ENCODE results near the gene ZNF385B. TPM values are rescaled to one million over a fixed set of nuclear protein-coding genes. Genes with fewer than 3 reads are reported as not detected.

ZNF385B gene
- total RNA-seq, 2 donors from 2014 or later: 5.3 to 18.1 TPM

GRCh38 chr2:179591690-179592089 lies 269.7 kb downstream of the ZNF385B start:
- H3K27me3 Mint-ChIP-seq (ENCODE audit: insufficient read depth): no peaks in the 10 kb centered on the region
- peak overlapping the region; percentile 40 for H3K27ac Mint-ChIP-seq
- H3K4me1 ChIP-seq (ENCODE audit: control insufficient read depth, insufficient read depth, low read length): peaks cover 8% of the 10 kb centered on the region
- H3K36me3 ChIP-seq (ENCODE audit: control insufficient read depth, insufficient read depth, low read length): no peaks in the 10 kb centered on the region
- no peaks in the 10 kb centered on the region for H3K36me3 Mint-ChIP-seq (ENCODE audit: low read depth)
- H3K9me3 ChIP-seq (ENCODE audit: control insufficient read depth, low read length): no peaks in the 10 kb centered on the region
- H3K4me3 Mint-ChIP-seq: no peak overlapping the region
- H3K9me3 Mint-ChIP-seq: no peaks in the 10 kb centered on the region
- H3K27ac ChIP-seq (ENCODE audit: low read depth, low read length): no peak overlapping the region
- TF ChIP-seq CTCF (conservative IDR thresholded peaks at IDR 0.05): no peak
- no peaks in the 10 kb centered on the region for H3K27me3 ChIP-seq (ENCODE audit: control insufficient read depth, insufficient read depth, low read length, poor library complexity, severe bottlenecking)
- no peak overlapping the region for H3K9ac ChIP-seq (ENCODE audit: extremely low read depth, low read length, poor library complexity, severe bottlenecking)
- WGBS, 2 experiments (ENCODE audit: insufficient coverage in 1 of 2, insufficient read length in 1 of 2): 94% methylated on average over 1 of the region's 1 CpG; no CpG with 5 or more reads in 1 of the 2 experiments
- no peak overlapping the region for H3K4me3 ChIP-seq (ENCODE audit: low read length)
- DNase-seq: peak; percentile 58
- peaks cover 47% of the 10 kb centered on the region for H3K4me1 Mint-ChIP-seq

GRCh38 chr2:179588486-179589145 lies 272.8 kb downstream of the ZNF385B start:
- no peak overlapping the region for H3K9ac ChIP-seq (ENCODE audit: extremely low read depth, low read length, poor library complexity, severe bottlenecking)
- Mint-ChIP-seq H3K27ac (no peak overlapping the region), H3K4me1 (peaks cover 33% of the 10 kb centered on the region), H3K9me3 (no peaks in the 10 kb centered on the region), H3K36me3 (ENCODE audit: low read depth) (no peaks in the 10 kb centered on the region), H3K27me3 (ENCODE audit: insufficient read depth) (no peaks in the 10 kb centered on the region), H3K4me3 (no peak overlapping the region)
- H3K9me3 ChIP-seq (ENCODE audit: control insufficient read depth, low read length): no peaks in the 10 kb centered on the region
- H3K27me3 ChIP-seq (ENCODE audit: control insufficient read depth, insufficient read depth, low read length, poor library complexity, severe bottlenecking): no peaks in the 10 kb centered on the region
- H3K4me1 ChIP-seq (ENCODE audit: control insufficient read depth, insufficient read depth, low read length): peaks cover 8% of the 10 kb centered on the region
- no peak for TF ChIP-seq CTCF (conservative IDR thresholded peaks at IDR 0.05)
- DNase-seq: no peak
- 44 to 65% methylated on average over 2 to 3 of the region's 3 CpGs for WGBS, 2 experiments (ENCODE audit: insufficient coverage in 1 of 2, insufficient read length in 1 of 2)
- H3K4me3 ChIP-seq (ENCODE audit: low read length): no peak overlapping the region
- H3K27ac ChIP-seq (ENCODE audit: low read depth, low read length): peak overlapping the region; percentile 65
- H3K36me3 ChIP-seq (ENCODE audit: control insufficient read depth, insufficient read depth, low read length): no peaks in the 10 kb centered on the region

- no peaks in the 10 kb centered on the region for H3K27me3 Mint-ChIP-seq (ENCODE audit: insufficient read depth)
- no peak overlapping the region for H3K27ac Mint-ChIP-seq
- no peaks in the 10 kb centered on the region for H3K9me3 Mint-ChIP-seq
- H3K4me3 Mint-ChIP-seq: no peak overlapping the region
- DNase-seq: no peak
- no peaks in the 10 kb centered on the region for H3K36me3 ChIP-seq (ENCODE audit: control insufficient read depth, insufficient read depth, low read length)
- H3K4me3 ChIP-seq (ENCODE audit: low read length): no peak overlapping the region
- H3K27ac ChIP-seq (ENCODE audit: low read depth, low read length): no peak overlapping the region
- no peaks in the 10 kb centered on the region for H3K4me1 ChIP-seq (ENCODE audit: control insufficient read depth, insufficient read depth, low read length)
- H3K36me3 Mint-ChIP-seq (ENCODE audit: low read depth): no peaks in the 10 kb centered on the region
- no peaks in the 10 kb centered on the region for H3K27me3 ChIP-seq (ENCODE audit: control insufficient read depth, insufficient read depth, low read length, poor library complexity, severe bottlenecking)
- TF ChIP-seq CTCF (conservative IDR thresholded peaks at IDR 0.05): no peak
- H3K4me1 Mint-ChIP-seq: peaks cover 6% of the 10 kb centered on the region
- peaks cover 5% of the 10 kb centered on the region for H3K9me3 ChIP-seq (ENCODE audit: control insufficient read depth, low read length)
- no peak overlapping the region for H3K9ac ChIP-seq (ENCODE audit: extremely low read depth, low read length, poor library complexity, severe bottlenecking)
Observed at GRCh38 chr2:179584760-179585159, 276.7 kb downstream of the ZNF385B start.

Data from endodermal cell (in vitro differentiated cells).